HG02870 (cell line): ENCODE measurements around the gene GPR153.

Source experiments
- ATAC-seq: cut with Tn5 transposase; IDR thresholded peaks from one replicate; pipeline ENCODE4 v1.9.1; 2021; ENCODE audit warnings: mild to moderate bottlenecking, moderate library complexity; ENCODE audit not compliant: unreplicated experiment

GPR153 gene

GRCh38 chr1:6249739-6250689, 10.9 kb downstream of the GPR153 start:
- no peak for ATAC-seq

- ATAC-seq: no peak
These were observed 11.8 kb downstream of the GPR153 start for GRCh38 chr1:6248932-6249738.

DNA sequence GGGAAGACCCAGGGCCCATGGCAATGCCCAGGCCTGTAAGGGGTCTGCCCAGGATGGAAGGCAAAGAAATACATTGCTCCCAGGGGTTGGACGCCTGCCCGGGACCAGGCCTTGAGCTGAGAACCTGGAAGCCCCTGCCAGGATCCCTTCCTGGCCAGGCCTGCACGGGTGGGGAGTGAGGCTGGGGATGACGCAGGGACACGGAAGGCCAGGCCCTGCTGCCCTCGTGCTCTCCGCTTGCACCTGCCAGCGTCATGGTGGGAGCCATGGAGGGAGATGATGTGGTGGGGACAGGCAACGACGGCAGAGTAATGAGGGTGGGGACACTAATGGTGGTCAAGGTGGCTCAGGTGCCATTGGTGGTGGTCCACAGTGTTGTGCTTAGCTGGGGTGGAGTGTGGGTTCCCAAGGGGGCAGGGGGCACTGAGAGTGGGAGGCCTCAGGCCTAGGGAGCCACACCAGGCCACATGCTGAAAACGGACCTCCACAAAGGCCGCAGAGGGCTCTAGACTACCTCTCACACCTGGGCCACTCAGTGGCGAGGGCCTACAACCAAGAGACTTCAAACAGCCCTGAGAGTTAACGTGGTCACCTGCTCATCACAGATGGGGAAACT, 12.6 kb downstream of the GPR153 start:
- ATAC-seq: no peak

GRCh38 chr1:6247651-6248050, 13.2 kb downstream of the GPR153 start:
- ATAC-seq: no peak

DNA sequence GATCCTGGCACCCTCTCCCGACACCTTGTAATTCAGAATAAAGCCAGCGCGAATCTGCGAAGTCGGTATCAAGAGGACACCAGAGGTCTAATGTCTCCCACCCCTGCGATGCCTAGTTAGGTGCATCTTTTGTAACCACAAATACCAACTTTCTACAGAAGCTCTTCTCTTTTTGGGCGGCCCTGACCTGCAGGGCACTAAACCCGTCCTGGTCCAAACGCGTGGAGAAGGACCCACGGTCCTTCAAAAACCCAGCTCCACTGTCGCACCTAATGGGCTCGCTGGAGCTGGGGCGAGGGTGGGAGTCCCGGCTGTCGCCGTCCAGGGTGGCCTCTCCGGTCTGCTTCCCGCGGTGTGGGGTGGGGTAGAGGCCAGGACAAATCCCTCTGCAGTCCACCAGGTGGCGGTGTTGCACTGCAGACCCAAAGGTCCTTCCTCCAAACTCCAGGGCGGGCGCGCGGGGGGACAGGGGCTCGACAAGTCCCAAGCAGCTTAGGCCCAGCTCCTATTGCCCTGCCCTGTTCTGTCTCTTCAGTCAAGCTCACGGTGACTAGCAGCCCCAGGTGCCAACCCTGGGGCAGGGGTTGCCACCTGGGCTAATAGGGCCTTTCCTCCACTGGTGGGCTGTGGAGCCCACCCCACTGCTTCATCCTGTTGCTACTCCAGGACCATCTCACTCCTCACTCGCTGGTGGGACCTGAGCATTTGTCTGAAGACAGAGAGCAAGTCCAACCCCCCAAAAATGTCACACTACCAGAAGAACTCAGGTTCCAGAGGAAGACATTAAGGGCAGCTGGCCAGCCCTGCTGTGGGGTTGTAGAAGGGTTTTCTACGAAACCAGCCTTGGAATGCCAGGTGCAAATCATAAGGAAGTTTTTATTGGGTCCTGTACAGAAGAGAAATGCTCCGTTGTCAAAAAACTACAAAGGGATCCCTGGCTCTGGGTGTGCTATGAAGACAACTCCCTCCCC, 14.1 kb downstream of the GPR153 start:
- ATAC-seq: no peak

- no peak for ATAC-seq
These were observed 14.9 kb downstream of the GPR153 start for GRCh38 chr1:6245869-6246496.

- ATAC-seq: no peak
These were observed 15.6 kb downstream of the GPR153 start for GRCh38 chr1:6245086-6245868.

- ATAC-seq: no peak
These were observed 16.4 kb downstream of the GPR153 start for GRCh38 chr1:6244401-6245049.

DNA sequence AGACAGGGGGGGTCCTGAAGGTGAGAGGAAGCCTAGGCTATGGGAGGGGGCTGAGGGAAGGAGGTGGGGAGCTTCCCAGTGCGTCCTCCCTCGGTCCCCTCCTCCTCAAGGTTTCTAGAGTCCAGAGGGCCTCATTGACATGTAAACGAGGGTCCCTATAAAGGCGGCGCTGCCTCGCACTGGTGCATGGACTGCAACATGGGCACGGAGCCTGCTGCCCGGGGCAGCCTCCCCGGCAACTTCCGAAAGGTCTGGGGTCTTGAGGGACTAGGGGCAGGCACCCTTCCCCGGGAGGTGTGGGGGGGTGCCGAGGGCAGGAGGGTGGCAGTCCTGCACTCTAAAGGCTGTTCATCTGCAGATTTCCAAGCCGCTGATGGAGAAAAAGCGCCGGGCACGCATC, 16.9 kb downstream of the GPR153 start, which contains the start of gene HES3:
Gene HES3, plus strand, starts transcription at position 187 of the 400 bp plus-strand sequence. Its CDS starts 187 bp downstream, at position 374.
- no peak for ATAC-seq

DNA sequence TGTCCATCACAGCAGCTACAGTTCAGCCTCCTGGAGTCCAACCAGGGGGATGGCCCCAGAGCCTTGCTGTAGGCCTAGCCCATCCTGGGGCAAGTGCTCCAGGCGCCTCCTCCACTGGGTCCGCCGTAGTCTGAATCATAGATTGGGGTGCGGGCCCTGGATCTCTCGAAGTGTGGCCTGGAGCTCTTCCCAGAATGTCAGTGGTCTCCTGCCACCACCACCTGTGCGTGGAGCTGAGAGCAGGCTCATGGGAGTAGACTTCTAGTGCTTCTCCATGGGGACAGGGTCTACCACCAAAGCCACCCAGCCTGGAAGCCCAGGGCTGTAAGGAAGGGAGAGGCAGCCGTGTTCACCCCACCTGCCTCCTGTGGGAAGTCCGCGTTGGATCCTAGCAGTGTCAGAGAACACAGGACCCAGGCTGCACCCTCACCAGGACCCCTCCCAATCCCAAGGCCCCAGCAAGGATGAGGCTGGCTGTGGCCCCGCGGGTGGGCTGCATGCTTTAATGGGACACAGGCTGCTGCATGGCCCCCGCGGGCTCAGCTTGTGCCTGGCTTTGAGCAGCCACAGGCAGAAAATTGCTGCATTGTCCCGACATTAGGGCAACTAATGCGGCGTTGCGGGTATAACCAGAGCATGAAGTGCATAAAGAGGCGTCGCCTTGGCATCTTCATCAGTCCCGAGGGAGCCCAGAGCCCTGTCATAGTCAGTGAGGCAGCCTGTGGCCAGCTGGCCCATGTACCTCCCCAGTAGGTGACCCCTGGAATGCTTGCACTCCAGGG, 17.7 kb downstream of the GPR153 start:
- ATAC-seq: no peak

GRCh38 chr1:6241887-6242740, 18.8 kb downstream of the GPR153 start:
- no peak for ATAC-seq

GRCh38 chr1:6241107-6241886, 19.6 kb downstream of the GPR153 start:
- no peak for ATAC-seq

GRCh38 chr1:6239950-6240768, 20.7 kb downstream of the GPR153 start:
- no peak for ATAC-seq

DNA sequence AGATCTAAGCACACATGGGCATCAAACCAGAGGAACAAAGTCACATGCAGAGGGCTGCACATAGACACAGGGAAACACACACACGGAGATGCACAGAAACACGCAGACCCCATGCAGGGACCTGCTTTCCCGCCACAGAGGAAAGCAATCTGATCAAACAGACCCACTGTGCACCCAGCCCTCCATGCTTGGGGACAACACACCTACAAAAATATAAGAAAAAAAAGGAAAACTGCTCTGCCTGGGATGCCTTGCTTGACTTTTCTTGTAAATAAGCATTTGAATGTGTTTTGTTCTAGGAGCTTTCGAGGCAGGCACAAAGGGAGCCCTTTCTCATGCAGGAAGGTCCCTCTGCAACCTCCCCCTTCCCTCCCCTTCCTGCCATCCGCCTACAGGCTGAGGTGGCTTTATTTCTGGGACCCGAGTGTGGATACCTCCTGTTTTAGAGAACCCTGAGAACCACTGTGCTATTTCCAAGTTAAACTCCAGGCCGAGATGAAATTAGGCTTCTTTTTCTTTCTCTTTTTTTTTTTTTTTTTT, 21.6 kb downstream of the GPR153 start:
- ATAC-seq: no peak

GRCh38 chr1:6237093-6237492, 23.8 kb downstream of the GPR153 start:
- no peak for ATAC-seq
